Loucy (cell line): ENCODE measurements around the gene BCL2L13.

Source experiments
- CTCF ChIP-seq: fragments of 200-600 bp; sonication (generic); conservative IDR thresholded peaks from 2 replicates; pipeline ENCODE4 v1.5.1; 2014; ENCODE audit warnings: mild to moderate bottlenecking, antibody characterized with exemption, low read length
- EZH2phosphoT487 ChIP-seq: fragments of 200-600 bp; IDR thresholded peaks from 2 replicates; pipeline ENCODE4 v1.6.1; 2018; ENCODE audit warnings: antibody characterized with exemption, mild to moderate bottlenecking, moderate library complexity, borderline replicate concordance

DNA sequence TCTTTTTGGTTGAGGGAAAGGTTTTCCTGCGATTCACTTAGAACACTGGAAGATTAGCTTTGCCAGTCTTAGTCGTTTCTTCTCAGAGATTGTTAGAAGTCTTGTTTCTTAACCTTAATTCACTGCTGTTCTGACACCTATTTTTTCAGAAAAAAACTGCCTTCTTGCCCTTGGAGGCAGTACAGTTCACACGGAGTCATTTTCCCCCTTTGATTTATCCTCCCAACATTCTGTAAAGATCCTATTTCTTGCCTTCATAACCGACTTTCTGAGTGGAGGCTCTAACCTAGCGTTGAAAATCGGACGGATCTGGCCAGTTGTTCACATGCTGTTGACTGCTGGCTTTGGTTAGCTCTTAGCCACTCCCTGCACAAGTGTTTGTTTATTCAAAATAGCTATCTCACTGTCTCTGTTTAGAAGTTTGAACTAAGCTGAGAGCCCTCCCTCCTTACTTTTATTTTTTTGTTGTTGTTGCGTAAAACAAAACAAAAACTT lies 737 bp downstream of the BCL2L13 start:
- TF ChIP-seq CTCF (no peak), EZH2phosphoT487 (no peak)
